Liver (tissue), 9 donors: ENCODE results near the gene PNMA6E. TPM values are rescaled to one million over a fixed set of nuclear protein-coding genes. Genes with fewer than 3 reads are reported as not detected.

Experiments used
- DNase-seq: peaks from one replicate; pipeline ENCODE4 v3.0.0-alpha.2; 2017; ENCODE audit warnings: low spot score
- H3K27ac ChIP-seq, 2 donors: one replicate each; pipeline ENCODE4 v1.7.0; 2013; ENCODE audit warnings: inconsistent platforms in 2 of 2, low read length in 2 of 2, control low read depth in 1 of 2, low read depth in 1 of 2, mild to moderate bottlenecking in 1 of 2
- H3K27me3 ChIP-seq, 4 donors: one replicate each; pipeline versions ENCODE4 v1.6.1 to v1.7.0; 2013; ENCODE audit warnings: low read length in 3 of 4, inconsistent platforms in 1 of 4, mild to moderate bottlenecking in 1 of 4, moderate library complexity in 1 of 4; ENCODE audit not compliant: control insufficient read depth in 4 of 4, insufficient read depth in 4 of 4
- H3K36me3 ChIP-seq, 4 donors: one replicate each; pipeline versions ENCODE4 v1.6.1 to v1.7.0; 2013; ENCODE audit warnings: low read length in 3 of 4, mild to moderate bottlenecking in 3 of 4, low read depth in 1 of 4, moderate library complexity in 1 of 4; ENCODE audit not compliant: control insufficient read depth in 4 of 4, insufficient read depth in 3 of 4
- H3K4me1 ChIP-seq, 4 donors: one replicate each; pipeline versions ENCODE4 v1.6.1 to v1.7.0; 2013; ENCODE audit warnings: low read length in 3 of 4, mild to moderate bottlenecking in 3 of 4, moderate library complexity in 1 of 4; ENCODE audit not compliant: control insufficient read depth in 4 of 4, insufficient read depth in 4 of 4
- H3K4me3 ChIP-seq, 3 donors: one replicate each; pipeline versions ENCODE4 v1.6.1 to v1.7.0; 2013; ENCODE audit warnings: low read length in 3 of 3, control low read depth in 1 of 3, low read depth in 1 of 3, mild to moderate bottlenecking in 1 of 3
- H3K9ac ChIP-seq, 2 donors: one replicate each; pipeline ENCODE4 v1.7.0; 2013; ENCODE audit warnings: low read length in 2 of 2, mild to moderate bottlenecking in 2 of 2, moderate library complexity in 2 of 2, control low read depth in 1 of 2, low read depth in 1 of 2
- H3K9me3 ChIP-seq, 4 donors: one replicate each; pipeline versions ENCODE4 v1.6.1 to v1.7.0; 2013; ENCODE audit warnings: low read length in 3 of 4; ENCODE audit not compliant: control insufficient read depth in 4 of 4
- FOXA1 ChIP-seq: IDR thresholded peaks from 2 replicates; pipeline ENCODE4 v1.6.1; 2016; ENCODE audit warnings: antibody characterized with exemption
- FOXA2 ChIP-seq: IDR thresholded peaks from 2 replicates; pipeline ENCODE4 v1.6.1; 2016; ENCODE audit warnings: antibody characterized with exemption
- HNF4A ChIP-seq, 2 donors: conservative IDR thresholded peaks; 2 replicates each; pipeline ENCODE4 v1.6.1; 2016; ENCODE audit warnings: antibody characterized with exemption in 2 of 2, mild to moderate bottlenecking in 2 of 2
- HNF4G ChIP-seq: IDR thresholded peaks from 2 replicates; pipeline ENCODE4 v1.6.1; 2016; ENCODE audit warnings: antibody characterized with exemption
- NR2F2 ChIP-seq: IDR thresholded peaks from 2 replicates; pipeline ENCODE4 v1.6.1; 2016; ENCODE audit warnings: antibody characterized with exemption
- RAD21 ChIP-seq, 2 donors: IDR thresholded peaks; 2 replicates each; pipeline ENCODE4 v1.6.1; 2016; ENCODE audit warnings: antibody characterized with exemption in 2 of 2, mild to moderate bottlenecking in 2 of 2
- RXRA ChIP-seq, 2 donors: IDR thresholded peaks; 2 replicates each; pipeline ENCODE4 v1.6.1; 2017 to 2018; ENCODE audit warnings: antibody characterized with exemption in 2 of 2, mild to moderate bottlenecking in 1 of 2
- SP1 ChIP-seq: IDR thresholded peaks from 2 replicates; pipeline ENCODE4 v1.6.1; 2018; ENCODE audit warnings: antibody characterized with exemption, mild to moderate bottlenecking
- YY1 ChIP-seq: IDR thresholded peaks from 2 replicates; pipeline ENCODE4 v1.6.1; 2016; ENCODE audit warnings: antibody characterized with exemption, mild to moderate bottlenecking
- WGBS: extraction: QIAGEN DNeasy Blood & Tissue Kit; methylation state at CpG from one replicate; pipeline ENCODE4 v1.1.7; 2013; 5-methylcytosine and 5-hydroxymethylcytosine counted together
- polyA plus RNA-seq, 2 donors: library from polyadenylated mRNA; stranded (reverse) in 1 of 2; unstranded in 1 of 2; fragments of 200-250 nt in 1 of 2; fragments of >200 nt in 1 of 2; fragmentation: Nextera tagmentation in 1 of 2; extraction: Ambion mirVana in 1 of 2; gene quantifications; one replicate each; pipeline versions ENCODE4 v1.2.1 to v1.2.3, GENCODE V29; 2013 to 2015
- total RNA-seq, 2 donors: library from RNA; depleted of rRNA; stranded (reverse); fragments of >200 nt; gene quantifications; one replicate each; pipeline ENCODE4 v1.2.3, GENCODE V29; 2014
- TF ChIP-seq, protein P1 (sequence below): fragments of 150-350 bp; IDR thresholded peaks from 2 replicates; pipeline ENCODE4 v1.5.1; 2017; ENCODE audit warnings: improper control_type of control experiment, low read depth, low read length; ENCODE audit not compliant: missing input control
- TF ChIP-seq, protein P2 (sequence below): IDR thresholded peaks from 2 replicates; pipeline ENCODE4 v1.6.1; 2016; ENCODE audit warnings: antibody characterized with exemption
- TF ChIP-seq, protein P3 (sequence below): IDR thresholded peaks from 2 replicates; pipeline ENCODE4 v1.6.1; 2016; ENCODE audit warnings: antibody characterized with exemption
- TF ChIP-seq, protein P4 (sequence below): IDR thresholded peaks from 2 replicates; pipeline ENCODE4 v1.6.1; 2016; ENCODE audit warnings: antibody characterized with exemption
- donor health status: healthy.
- donor health status: healthy.
- donor health status: healthy.
- donor health status: healthy.
- donor health status: healthy.

Gene PNMA6E
- total and polyA plus RNA-seq, 4 donors: not detected

DNA sequence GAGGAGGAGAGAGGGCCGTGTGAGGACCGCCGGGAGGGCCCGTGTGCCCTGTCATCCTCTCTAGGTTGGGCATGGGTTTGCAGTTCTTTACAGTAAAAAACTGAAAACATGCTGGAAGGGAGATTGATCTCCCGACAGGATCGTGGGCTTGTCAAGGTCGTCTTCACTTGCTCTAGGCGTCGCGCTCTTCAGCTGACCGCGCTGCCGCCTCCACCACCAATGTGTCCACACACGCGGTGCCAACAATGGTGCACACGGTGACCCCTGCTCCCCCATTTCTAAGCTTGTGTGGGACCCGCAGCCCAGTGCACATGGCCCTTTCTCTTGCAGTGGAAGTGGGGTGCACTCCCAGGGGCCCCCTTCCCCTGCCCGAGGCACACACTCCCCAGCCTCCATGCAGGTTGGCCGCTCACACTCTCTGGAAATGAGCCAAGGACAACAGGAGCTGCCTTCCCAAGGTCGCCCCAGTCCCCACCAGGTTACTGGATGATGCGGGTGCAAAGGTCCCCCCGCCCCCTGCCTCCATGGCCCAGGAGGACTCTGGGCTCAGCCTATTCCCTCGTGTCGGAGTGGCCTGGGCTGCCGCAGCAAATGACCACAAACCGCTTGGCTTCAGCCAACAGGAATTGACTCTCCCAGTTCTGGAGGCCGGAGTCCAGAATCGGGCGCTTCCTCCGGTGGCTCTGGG, 8.4 kb upstream of the PNMA6E start:
- no peak for DNase-seq
- Histone ChIP-seq H3K9ac (no peak overlapping the region), H3K27ac (no peak overlapping the region), H3K36me3 (no peaks in the 10 kb centered on the region), H3K27me3 (no peaks in the 10 kb centered on the region), H3K4me1 (peaks cover 4 to 19% (median 10%) of the 10 kb centered on the region in 4 donors), H3K9me3 (no peaks in the 10 kb centered on the region), H3K4me3 (no peak overlapping the region)
- 73% methylated on average over 30 of the region's 30 CpGs for WGBS
- TF ChIP-seq SP1: peak; percentile 16
- TF ChIP-seq HNF4A (conservative IDR thresholded peaks at IDR 0.05): peak; percentile 34 to 45
- TF ChIP-seq RAD21 (IDR thresholded peaks at IDR 0.05): no peak
- TF ChIP-seq, protein P1, sequence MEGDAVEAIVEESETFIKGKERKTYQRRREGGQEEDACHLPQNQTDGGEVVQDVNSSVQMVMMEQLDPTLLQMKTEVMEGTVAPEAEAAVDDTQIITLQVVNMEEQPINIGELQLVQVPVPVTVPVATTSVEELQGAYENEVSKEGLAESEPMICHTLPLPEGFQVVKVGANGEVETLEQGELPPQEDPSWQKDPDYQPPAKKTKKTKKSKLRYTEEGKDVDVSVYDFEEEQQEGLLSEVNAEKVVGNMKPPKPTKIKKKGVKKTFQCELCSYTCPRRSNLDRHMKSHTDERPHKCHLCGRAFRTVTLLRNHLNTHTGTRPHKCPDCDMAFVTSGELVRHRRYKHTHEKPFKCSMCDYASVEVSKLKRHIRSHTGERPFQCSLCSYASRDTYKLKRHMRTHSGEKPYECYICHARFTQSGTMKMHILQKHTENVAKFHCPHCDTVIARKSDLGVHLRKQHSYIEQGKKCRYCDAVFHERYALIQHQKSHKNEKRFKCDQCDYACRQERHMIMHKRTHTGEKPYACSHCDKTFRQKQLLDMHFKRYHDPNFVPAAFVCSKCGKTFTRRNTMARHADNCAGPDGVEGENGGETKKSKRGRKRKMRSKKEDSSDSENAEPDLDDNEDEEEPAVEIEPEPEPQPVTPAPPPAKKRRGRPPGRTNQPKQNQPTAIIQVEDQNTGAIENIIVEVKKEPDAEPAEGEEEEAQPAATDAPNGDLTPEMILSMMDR: no peak
- TF ChIP-seq HNF4G: no peak
- TF ChIP-seq, protein P2, sequence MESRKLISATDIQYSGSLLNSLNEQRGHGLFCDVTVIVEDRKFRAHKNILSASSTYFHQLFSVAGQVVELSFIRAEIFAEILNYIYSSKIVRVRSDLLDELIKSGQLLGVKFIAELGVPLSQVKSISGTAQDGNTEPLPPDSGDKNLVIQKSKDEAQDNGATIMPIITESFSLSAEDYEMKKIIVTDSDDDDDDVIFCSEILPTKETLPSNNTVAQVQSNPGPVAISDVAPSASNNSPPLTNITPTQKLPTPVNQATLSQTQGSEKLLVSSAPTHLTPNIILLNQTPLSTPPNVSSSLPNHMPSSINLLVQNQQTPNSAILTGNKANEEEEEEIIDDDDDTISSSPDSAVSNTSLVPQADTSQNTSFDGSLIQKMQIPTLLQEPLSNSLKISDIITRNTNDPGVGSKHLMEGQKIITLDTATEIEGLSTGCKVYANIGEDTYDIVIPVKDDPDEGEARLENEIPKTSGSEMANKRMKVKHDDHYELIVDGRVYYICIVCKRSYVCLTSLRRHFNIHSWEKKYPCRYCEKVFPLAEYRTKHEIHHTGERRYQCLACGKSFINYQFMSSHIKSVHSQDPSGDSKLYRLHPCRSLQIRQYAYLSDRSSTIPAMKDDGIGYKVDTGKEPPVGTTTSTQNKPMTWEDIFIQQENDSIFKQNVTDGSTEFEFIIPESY: no peak
- TF ChIP-seq FOXA2: no peak
- TF ChIP-seq YY1: no peak
- no peak for TF ChIP-seq FOXA1

DNA sequence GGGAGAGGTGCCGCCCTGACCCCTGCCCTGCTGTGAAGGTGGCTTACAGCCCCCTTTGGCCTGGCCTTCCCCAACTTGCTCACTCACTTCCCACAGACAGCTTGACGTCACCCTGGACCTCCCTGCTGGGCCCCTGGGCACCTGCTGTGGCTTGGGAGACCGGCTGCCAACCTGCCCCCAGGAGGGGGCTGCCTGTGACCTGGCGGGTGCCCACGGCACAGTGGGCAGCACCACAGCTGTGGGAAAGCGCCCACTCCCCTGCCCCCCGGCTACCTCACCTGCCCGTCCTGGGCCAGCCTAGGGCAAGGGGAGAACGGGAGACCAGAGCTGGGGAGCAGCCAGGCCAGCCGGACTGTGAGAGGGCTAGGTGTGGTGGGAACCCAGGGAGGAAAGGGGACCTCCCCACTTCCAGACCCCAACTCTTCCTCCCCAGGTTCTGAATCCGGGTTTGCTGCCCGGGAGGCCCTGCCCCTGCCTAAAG, 7.8 kb upstream of the PNMA6E start:
- H3K9ac ChIP-seq: no peak overlapping the region
- no peak overlapping the region for H3K27ac ChIP-seq
- no peak for TF ChIP-seq HNF4G
- no peak for TF ChIP-seq NR2F2
- TF ChIP-seq FOXA2: no peak
- no peak for TF ChIP-seq RXRA (IDR thresholded peaks at IDR 0.05)
- TF ChIP-seq YY1: no peak
- TF ChIP-seq, protein P3, sequence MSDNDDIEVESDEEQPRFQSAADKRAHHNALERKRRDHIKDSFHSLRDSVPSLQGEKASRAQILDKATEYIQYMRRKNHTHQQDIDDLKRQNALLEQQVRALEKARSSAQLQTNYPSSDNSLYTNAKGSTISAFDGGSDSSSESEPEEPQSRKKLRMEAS: no peak
- TF ChIP-seq, protein P1: no peak
- TF ChIP-seq, protein P4, sequence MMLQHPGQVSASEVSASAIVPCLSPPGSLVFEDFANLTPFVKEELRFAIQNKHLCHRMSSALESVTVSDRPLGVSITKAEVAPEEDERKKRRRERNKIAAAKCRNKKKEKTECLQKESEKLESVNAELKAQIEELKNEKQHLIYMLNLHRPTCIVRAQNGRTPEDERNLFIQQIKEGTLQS: no peak
- H3K27me3 ChIP-seq: no peaks in the 10 kb centered on the region
- 95% methylated on average over 12 of the region's 12 CpGs for WGBS
- H3K4me3 ChIP-seq: no peak overlapping the region
- H3K9me3 ChIP-seq: no peaks in the 10 kb centered on the region
- H3K36me3 ChIP-seq: no peaks in the 10 kb centered on the region
- no peak for DNase-seq
- peaks cover 4 to 19% (median 10%) of the 10 kb centered on the region in 4 donors for H3K4me1 ChIP-seq
